Measurements from ENCODE around the gene SEPTIN10.
"Not testable (repeated sequence)": the region's sequence is repeated elsewhere in the genome, so short reads cannot be mapped to it uniquely, and the experiment has no call there.

The SEPTIN10 gene
- 17.0 to 54.7 (median 29.9) reads per million in 18 experiments for total RNA-seq

- peak; percentile 99 for DNase-seq
Observed at GRCh38 chr2:109613922-109614714, at the start of gene SEPTIN10, which contains the start of gene SOWAHC. Gene SEPTIN10, minus strand, starts transcription at chr2:109613966. Its CDS starts 139 bp downstream, at chr2:109613827. Gene SOWAHC, plus strand, starts transcription at chr2:109614364. Its CDS starts 126 bp downstream, at chr2:109614490.

- peak in 1 of 2 donors; percentile 9 for DNase-seq
Observed at GRCh38 chr2:109662889-109663288, 49.1 kb upstream of the SEPTIN10 start.

- DNase-seq, result no peak
Observed at GRCh38 chr2:109660046-109660860, 46.5 kb upstream of the SEPTIN10 start.

- DNase-seq, result no peak
Observed at GRCh38 chr2:109659396-109660045, 45.8 kb upstream of the SEPTIN10 start.

GRCh38 chr2:109655287-109655686 is 41.5 kb upstream of the SEPTIN10 start:
- no peak for DNase-seq

GRCh38 chr2:109654326-109655050 is 40.7 kb upstream of the SEPTIN10 start:
- no peak for DNase-seq

GRCh38 chr2:109649736-109650695 is 36.2 kb upstream of the SEPTIN10 start:
- no peak for DNase-seq

- no peak for DNase-seq
Observed at GRCh38 chr2:109648041-109648527, 34.3 kb upstream of the SEPTIN10 start.

GRCh38 chr2:109647636-109648035 is 33.9 kb upstream of the SEPTIN10 start:
- no peak for DNase-seq

GRCh38 chr2:109646961-109647360 is 33.2 kb upstream of the SEPTIN10 start:
- no peak for DNase-seq

GRCh38 chr2:109645412-109646184 is 31.8 kb upstream of the SEPTIN10 start:
- DNase-seq, result no peak

GRCh38 chr2:109644571-109645275 is 31.0 kb upstream of the SEPTIN10 start:
- peak; percentile 57 to 59 for DNase-seq

GRCh38 chr2:109640000-109640399 is 26.2 kb upstream of the SEPTIN10 start:
- not testable (repeated sequence) for DNase-seq

- no peak for DNase-seq
Observed at GRCh38 chr2:109638795-109639194, 25.0 kb upstream of the SEPTIN10 start.

GRCh38 chr2:109637749-109638570 is 24.2 kb upstream of the SEPTIN10 start:
- peak; percentile 80 to 89 for DNase-seq

- peak; percentile 84 to 97 for DNase-seq
Observed at GRCh38 chr2:109636317-109636716, 22.6 kb upstream of the SEPTIN10 start.

- DNase-seq, result peak in 1 of 2 donors; percentile 11
Observed at GRCh38 chr2:109635426-109636304, 21.9 kb upstream of the SEPTIN10 start.

Measured in inflammatory macrophage (primary cell).